GM12874 (cell line): ENCODE data around the gene C2CD4C.

Experiments
- TF ChIP-seq, protein P1 (sequence below): IDR thresholded peaks from 2 replicates; pipeline ENCODE4 v1.5.1; 2011; ENCODE audit warnings: low read depth, mild to moderate bottlenecking, control low read depth, low read length, moderate library complexity; ENCODE audit not compliant: insufficient read depth

C2CD4C gene

GRCh38 chr19:388691-389090 is 20.3 kb downstream of the C2CD4C start:
- TF ChIP-seq, protein P1, sequence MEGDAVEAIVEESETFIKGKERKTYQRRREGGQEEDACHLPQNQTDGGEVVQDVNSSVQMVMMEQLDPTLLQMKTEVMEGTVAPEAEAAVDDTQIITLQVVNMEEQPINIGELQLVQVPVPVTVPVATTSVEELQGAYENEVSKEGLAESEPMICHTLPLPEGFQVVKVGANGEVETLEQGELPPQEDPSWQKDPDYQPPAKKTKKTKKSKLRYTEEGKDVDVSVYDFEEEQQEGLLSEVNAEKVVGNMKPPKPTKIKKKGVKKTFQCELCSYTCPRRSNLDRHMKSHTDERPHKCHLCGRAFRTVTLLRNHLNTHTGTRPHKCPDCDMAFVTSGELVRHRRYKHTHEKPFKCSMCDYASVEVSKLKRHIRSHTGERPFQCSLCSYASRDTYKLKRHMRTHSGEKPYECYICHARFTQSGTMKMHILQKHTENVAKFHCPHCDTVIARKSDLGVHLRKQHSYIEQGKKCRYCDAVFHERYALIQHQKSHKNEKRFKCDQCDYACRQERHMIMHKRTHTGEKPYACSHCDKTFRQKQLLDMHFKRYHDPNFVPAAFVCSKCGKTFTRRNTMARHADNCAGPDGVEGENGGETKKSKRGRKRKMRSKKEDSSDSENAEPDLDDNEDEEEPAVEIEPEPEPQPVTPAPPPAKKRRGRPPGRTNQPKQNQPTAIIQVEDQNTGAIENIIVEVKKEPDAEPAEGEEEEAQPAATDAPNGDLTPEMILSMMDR: no peak

GRCh38 chr19:387777-388176 is 21.2 kb downstream of the C2CD4C start:
- TF ChIP-seq, protein P1: no peak

- TF ChIP-seq, protein P1: no peak
Measured at GRCh38 chr19:384799-385169, 24.2 kb downstream of the C2CD4C start.

GRCh38 chr19:383922-384798 is 24.8 kb downstream of the C2CD4C start:
- TF ChIP-seq, protein P1: 0 out of 2 replicates have a peak, but pooled peaks have one; percentile 23

GRCh38 chr19:383040-383439 is 25.9 kb downstream of the C2CD4C start:
- TF ChIP-seq, protein P1: no peak

DNA sequence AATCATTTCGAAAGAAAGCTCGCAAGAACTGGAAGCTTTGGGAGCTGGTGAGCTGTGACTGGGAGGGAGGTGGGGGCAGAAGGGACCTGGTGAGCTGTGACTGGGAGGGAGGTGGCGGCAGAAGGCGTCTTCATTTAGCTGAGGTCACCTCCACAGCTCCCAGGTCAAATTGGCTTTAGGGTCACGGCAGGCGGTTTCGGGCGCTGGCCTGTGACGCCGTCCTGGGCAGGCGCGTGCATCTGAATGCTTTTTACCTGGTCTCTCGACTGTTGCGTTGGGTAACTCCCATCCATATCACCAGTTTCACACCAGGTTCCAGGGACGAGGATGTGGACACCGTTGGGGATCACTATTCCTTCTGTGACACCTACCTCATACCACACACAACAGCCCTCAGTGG is 29.2 kb downstream of the C2CD4C start:
- TF ChIP-seq, protein P1: no peak

DNA sequence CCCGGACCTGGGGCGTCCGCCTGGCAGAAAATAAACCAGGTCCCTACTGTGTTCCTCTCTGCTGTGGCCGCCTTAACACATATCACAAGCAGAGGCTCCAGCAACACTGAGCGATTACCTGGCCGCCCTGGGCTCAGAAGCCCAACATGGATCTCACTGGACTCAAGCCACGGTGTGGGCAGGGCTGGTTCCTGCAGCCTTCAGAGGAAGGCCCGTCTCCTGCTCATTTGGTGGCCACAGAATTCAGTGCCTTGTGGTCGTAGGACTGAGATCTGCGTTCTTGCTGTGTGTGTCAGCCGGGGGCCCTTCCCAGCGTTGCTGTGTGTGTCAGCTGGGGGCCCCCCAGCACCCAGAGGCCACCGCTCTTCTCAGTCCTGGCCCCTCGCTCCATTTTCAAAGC is 30.2 kb downstream of the C2CD4C start:
- TF ChIP-seq, protein P1: no peak
